Activated naive CD4-positive, alpha-beta T cell treated with anti-CD3 and anti-CD28 coated beads, Interleukin-2, amount 50 U/mL, for 72 hours (primary cell): ENCODE data around the gene DOC2B. TPM values are rescaled to one million over a fixed set of nuclear protein-coding genes. Genes with fewer than 3 reads are reported as not detected.
"Not testable (repeated sequence)": the region's sequence is repeated elsewhere in the genome, so short reads cannot be mapped to it uniquely, and the experiment has no call there.

Experiments used
- ATAC-seq, 2 donors: fragments of 150-1000 bp; cut with Tn5 transposase; 2 replicates each; pipeline ENCODE4 v1.10.0; 2021; ENCODE audit warnings: mild to moderate bottlenecking in 2 of 2, moderate library complexity in 2 of 2
- DNase-seq, 2 donors: peaks; one replicate each; pipeline ENCODE4 v3.0.0; 2021 to 2022; ENCODE audit warnings: low spot score in 2 of 2
- H3K27ac Mint-ChIP-seq, 2 donors: one replicate each; pipeline ENCODE4 v1.8.0; 2022; ENCODE audit warnings: mild to moderate bottlenecking in 2 of 2, mixed read lengths in 2 of 2
- H3K36me3 Mint-ChIP-seq, 2 donors: one replicate each; pipeline ENCODE4 v1.8.0; 2022; ENCODE audit warnings: mixed read lengths in 2 of 2
- H3K9me3 Mint-ChIP-seq, 2 donors: one replicate each; pipeline ENCODE4 v1.8.0; 2022; ENCODE audit warnings: mixed read lengths in 2 of 2
- total RNA-seq, 2 donors: library from RNA; stranded (reverse); gene quantifications; one replicate each; pipeline ENCODE4 v1.2.3, GENCODE V29; 2022

DOC2B gene
- total RNA-seq, 2 donors from 2014 or later, result 0.64 TPM; not detected in 1

DNA sequence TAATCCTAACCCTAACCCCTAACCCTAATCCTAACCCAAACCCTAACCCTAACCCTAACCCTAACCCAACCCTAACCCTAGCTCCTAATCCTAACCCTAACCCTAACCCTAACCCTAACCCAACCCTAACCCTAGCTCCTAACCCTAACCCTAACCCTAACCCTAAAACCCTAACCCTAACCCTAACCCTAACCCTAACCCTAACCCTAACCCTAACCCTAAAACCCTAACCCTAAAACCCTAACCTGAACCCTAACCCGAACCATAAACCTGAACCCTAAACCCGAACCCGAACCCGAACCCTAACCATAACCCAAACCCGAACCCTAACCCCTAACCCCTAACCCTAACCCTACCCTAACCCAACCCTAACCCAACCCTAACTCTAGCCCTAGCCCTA lies 68.3 kb downstream of the DOC2B start:
- ATAC-seq, H3K27ac Mint-ChIP-seq, H3K36me3 Mint-ChIP-seq, DNase-seq, H3K9me3 Mint-ChIP-seq: not testable (repeated sequence)

Other genes starting within 250 kb of the DOC2B start
- not detected for gene SCGB1C2, start 44.1 kb downstream of the DOC2B start, total RNA-seq
- 1 to 10 TPM; 2.0 to 3.8 TPM for gene RPH3AL, start 171.2 kb upstream of the DOC2B start, total RNA-seq